C4-2B (cell line): ENCODE results near the gene MFNG.

Experiments used
- CTCF ChIP-seq: fragments of 450-650 bp; conservative IDR thresholded peaks from 2 replicates; pipeline ENCODE4 v1.5.1; 2017; ENCODE audit warnings: mild to moderate bottlenecking
- ZFX ChIP-seq: fragments of 450-650 bp; IDR thresholded peaks from 2 replicates; pipeline ENCODE4 v1.6.1; 2017

GRCh38 chr22:37505565-37505964, 19.4 kb upstream of the MFNG start:
- no peak for TF ChIP-seq CTCF
- TF ChIP-seq ZFX = no peak
